NCI-H2171 (cell line): ENCODE results near the gene ABHD14A.

Experiments
- DNase-seq: peaks from one replicate; lab custom pipeline; 2025; lab: John Stamatoyannopoulos, UW

The ABHD14A gene

GRCh38 chr3:51941463-51941797 is 33.4 kb upstream of the ABHD14A start:
- no peak for DNase-seq

DNA sequence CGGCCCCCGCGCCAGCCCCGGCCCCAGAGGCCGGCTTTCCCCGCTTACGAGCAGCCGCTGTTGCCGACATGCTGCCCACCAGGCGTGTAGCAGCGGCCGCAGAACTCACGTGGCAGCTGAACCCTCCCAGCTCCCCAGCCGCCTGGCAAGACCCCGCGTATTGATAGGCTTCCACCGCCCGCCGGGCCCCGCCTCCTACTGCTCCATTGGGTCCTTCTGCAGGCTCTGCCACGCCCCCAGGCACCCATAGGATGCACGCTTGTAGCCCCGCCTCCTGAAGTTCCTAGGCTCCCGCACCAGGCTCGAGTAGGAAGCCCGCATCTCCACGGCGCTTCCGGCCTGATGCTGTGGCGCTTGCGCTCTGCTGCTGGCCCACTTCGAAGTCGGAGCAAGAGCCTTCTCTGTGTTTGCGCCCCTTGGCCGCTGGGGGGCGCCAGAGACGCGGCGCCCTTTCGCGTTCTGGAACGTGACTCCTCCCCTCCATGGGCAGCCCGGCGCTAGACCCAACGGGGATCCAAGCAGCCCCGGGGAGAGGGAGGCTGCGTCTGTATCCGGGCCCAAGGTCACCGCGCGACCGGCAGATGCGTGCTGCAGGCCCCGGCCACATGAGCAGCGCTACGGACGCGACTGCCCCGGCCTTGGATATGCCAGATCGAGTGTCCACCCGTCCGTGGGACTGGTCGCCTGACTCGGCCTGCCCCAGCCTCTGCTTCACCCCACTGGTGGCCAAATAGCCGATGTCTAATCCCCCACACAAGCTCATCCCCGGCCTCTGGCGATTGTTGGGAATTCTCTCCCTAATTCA is 32.9 kb upstream of the ABHD14A start, which contains the start of the genes PARP3 and RRP9:
PARP3 (plus strand) TSS at position 566 of the 805 bp plus-strand sequence. CDS start 993 bp downstream, outside the sequence.
RRP9 (minus strand) TSS at position 107 of the 805 bp plus-strand sequence; CDS start at position 70, 37 bp downstream.
- DNase-seq: peak; percentile 95

GRCh38 chr3:51942603-51943450 is 32.0 kb upstream of the ABHD14A start:
- no peak for DNase-seq

DNA sequence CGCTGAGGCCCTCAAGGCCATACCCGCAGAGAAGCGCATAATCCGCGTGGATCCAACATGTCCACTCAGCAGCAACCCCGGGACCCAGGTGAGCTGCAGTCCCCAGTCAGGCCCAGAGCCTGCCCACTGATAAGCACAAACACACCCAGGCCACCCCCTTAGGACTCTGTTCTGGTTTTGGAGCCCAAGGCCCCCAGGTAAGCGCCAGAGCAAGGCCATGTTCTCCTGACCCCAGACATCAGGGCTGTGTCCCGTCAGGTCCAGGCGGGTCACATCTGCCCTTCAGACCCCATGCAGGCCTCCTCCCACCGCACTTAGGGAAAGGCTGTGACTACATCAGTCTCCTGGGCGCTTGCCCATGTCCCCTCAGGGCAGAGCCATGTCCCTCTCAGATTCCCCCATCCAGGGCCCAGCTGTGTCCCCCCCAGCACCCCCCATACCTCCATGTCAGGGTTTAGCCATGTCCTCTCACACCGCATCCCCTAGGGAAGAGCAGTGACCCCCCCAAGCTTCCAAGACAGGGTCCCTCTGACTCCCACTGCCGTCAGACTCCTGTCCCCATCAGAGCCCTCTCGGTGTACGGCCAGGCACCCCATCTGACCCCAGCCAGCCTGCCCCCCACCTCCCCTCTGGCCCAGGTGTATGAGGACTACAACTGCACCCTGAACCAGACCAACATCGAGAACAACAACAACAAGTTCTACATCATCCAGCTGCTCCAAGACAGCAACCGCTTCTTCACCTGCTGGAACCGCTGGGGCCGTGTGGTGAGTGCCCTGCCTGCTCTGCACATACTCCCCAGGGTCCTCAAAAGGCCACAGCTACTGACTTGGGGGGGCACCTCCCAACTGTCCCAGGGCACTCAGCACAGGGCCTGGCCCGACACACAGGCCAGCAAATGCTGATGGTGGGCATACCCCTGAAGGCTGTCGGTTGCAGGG is 31.1 kb upstream of the ABHD14A start:
- no peak for DNase-seq

DNA sequence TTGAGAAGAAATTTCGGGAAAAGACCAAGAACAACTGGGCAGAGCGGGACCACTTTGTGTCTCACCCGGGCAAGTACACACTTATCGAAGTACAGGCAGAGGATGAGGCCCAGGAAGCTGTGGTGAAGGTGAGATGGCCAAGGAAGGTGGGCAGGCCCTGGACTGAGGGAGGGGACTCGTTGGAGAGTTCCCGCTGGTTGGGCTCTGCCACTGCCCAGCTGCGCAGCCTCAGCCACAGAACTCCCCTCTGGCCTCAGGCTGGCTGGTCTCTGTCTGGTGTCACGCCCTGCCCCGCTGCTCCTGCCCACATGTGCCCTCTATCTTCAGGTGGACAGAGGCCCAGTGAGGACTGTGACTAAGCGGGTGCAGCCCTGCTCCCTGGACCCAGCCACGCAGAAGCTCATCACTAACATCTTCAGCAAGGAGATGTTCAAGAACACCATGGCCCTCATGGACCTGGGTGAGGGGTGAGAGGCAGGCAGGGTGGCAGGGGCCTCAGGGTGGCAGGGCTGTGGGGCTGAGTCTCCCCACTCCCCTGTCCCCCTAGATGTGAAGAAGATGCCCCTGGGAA is 30.3 kb upstream of the ABHD14A start:
- DNase-seq: no peak

DNA sequence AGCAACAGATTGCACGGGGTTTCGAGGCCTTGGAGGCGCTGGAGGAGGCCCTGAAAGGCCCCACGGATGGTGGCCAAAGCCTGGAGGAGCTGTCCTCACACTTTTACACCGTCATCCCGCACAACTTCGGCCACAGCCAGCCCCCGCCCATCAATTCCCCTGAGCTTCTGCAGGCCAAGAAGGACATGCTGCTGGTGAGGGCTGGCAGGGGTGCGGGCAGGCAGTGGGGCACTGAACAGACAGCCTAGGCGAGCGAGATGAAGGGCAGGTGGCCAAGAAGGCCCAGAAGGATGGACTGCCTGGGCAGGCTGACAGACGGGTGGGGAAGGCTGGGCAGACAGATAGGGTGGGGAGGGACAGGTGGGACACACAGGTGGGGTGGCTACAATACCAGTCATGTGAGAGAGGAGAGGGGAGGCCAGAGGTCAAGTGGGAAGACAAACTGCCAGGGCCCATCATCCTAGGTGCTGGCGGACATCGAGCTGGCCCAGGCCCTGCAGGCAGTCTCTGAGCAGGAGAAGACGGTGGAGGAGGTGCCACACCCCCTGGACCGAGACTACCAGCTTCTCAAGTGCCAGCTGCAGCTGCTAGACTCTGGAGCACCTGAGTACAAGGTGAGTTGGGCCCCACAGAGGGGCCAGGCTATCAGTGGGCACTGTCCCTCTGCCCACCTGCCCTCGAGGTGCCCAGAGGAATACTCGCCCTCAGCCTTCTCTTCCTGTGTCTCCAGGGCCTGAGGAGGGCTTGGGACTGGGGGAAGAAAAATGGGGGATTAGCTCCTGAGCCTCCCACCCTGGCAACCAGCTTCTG is 29.6 kb upstream of the ABHD14A start:
- DNase-seq: no peak

DNA sequence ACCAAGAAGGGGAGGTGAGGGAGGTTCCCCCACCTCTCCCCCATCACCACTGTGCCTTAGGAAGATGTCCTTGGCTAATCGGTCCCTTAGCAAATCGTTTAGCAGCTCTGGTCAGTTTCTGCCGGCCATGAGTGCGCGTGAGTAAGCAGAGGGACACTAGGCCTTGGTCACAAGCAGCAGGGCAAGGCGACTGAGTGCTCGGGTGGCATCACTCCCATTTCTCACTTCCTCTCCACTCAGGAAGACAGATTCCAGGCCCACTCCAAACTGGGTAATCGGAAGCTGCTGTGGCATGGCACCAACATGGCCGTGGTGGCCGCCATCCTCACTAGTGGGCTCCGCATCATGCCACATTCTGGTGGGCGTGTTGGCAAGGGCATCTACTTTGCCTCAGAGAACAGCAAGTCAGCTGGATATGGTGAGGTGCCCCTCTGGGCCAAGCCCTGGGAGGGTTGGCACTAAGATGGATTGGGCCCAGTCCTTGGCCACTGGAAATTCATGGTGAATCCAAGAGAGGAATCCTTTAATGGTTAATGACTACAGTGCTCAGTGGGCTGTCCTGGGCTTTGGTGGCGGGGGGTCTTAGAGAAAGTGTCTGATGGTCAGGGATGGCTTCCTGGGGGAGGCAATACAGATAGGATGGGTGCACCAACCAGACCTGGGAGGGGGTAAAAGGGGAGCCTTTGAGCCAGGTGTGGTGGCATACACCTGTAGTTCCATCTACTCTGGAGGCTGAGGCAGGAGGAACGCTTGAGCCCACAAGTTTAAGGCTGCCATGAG is 28.7 kb upstream of the ABHD14A start:
- no peak for DNase-seq

GRCh38 chr3:51946796-51947195 is 28.1 kb upstream of the ABHD14A start:
- no peak for DNase-seq

DNA sequence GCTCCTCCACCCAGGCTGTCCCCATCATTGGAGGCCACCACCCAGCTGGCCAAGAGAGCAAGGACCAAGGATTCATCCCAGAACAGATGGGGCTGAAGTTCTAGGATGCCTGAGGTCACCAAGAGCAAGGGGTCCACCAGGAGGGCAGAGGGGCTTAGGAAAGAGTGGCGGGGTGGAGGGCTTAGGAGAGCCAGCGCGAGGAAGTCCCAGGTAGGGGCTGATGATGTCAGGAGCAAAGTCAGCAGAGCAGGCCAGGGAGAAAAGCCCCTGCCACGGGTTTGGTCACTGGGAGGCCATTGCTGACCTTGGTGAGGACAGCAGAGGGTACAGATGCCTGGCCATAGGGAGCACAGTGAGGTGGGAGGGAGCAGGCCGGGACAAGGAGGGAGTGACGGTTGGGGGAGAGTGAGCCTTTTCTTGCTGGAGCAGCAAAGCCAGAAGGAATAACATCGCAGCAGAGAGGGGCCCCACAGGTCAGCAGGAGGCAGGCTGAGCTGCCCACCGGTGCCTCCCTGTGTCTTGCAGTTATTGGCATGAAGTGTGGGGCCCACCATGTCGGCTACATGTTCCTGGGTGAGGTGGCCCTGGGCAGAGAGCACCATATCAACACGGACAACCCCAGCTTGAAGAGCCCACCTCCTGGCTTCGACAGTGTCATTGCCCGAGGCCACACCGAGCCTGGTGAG is 27.5 kb upstream of the ABHD14A start:
- DNase-seq: no peak

- DNase-seq: no peak
These were observed 26.8 kb upstream of the ABHD14A start for GRCh38 chr3:51948016-51948580.

GRCh38 chr3:51949121-51949520 is 25.7 kb upstream of the ABHD14A start:
- no peak for DNase-seq

GRCh38 chr3:51950899-51951298 is 24.0 kb upstream of the ABHD14A start:
- DNase-seq: no peak

GRCh38 chr3:51953445-51953844 is 21.4 kb upstream of the ABHD14A start:
- DNase-seq: no peak

GRCh38 chr3:51954105-51954504 is 20.8 kb upstream of the ABHD14A start:
- DNase-seq: no peak

- no peak for DNase-seq
These were observed 20.2 kb upstream of the ABHD14A start for GRCh38 chr3:51954713-51955112.

DNA sequence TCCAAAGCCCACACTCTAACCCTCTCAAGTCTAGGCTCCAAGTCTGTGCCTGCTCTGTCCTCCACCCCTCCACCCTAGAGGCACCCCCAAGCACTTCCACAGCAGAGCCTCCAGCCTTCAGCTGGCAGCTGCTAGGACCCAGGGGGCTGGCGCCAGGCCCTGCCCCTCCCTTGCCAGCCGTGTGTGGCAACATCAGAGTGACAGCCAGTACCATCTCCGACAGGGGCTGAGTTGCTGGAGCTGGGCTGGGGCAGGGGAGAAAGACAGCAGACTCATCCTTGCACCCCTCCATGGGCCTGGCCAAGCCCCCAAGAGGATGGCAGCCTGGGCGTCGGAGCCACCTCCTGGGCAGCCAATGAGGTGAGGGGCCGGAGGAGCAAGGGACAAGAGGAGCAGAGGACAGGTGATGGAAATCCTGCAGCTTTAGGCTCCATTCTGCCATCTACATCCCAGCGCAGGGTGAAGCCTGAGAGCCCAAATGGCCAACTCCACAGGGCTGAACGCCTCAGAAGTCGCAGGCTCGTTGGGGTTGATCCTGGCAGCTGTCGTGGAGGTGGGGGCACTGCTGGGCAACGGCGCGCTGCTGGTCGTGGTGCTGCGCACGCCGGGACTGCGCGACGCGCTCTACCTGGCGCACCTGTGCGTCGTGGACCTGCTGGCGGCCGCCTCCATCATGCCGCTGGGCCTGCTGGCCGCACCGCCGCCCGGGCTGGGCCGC is 19.5 kb upstream of the ABHD14A start, which contains the start of gene GPR62:
GPR62 (plus strand) TSS at position 207 of the 718 bp plus-strand sequence; CDS start at position 479, 272 bp downstream.
- DNase-seq: no peak

- peak; percentile 64 for DNase-seq
These were observed 18.7 kb upstream of the ABHD14A start for GRCh38 chr3:51955893-51956770.
